ENCODE data around the gene CHORDC1. TPM values are rescaled to one million over a fixed set of nuclear protein-coding genes. Genes with fewer than 3 reads are reported as not detected.

The CHORDC1 gene
- total RNA-seq, 1 donor from 2014 or later = 43.0 TPM

GRCh38 chr11:90204407-90204806 is 18.4 kb downstream of the CHORDC1 start:
- no peak for TF ChIP-seq CTCF (conservative IDR thresholded peaks at IDR 0.05; ENCODE audit: low read depth, low read length)
- no peak overlapping the region for H3K4me3 ChIP-seq (ENCODE audit: low read depth, low read length)

GRCh38 chr11:90202342-90202741 is 20.5 kb downstream of the CHORDC1 start:
- no peak for TF ChIP-seq CTCF (conservative IDR thresholded peaks at IDR 0.05; ENCODE audit: low read depth, low read length)
- H3K4me3 ChIP-seq (ENCODE audit: low read depth, low read length) = no peak overlapping the region
- DNase-seq (ENCODE audit: low read depth) = no peak

More at GRCh38 chr11:90204407-90204806, 18.4 kb downstream of the CHORDC1 start:
- no peak for DNase-seq (ENCODE audit: low read depth)

GRCh38 chr11:90197377-90197776 is 25.5 kb downstream of the CHORDC1 start:
- no peak overlapping the region for H3K4me3 ChIP-seq (ENCODE audit: low read depth, low read length)
- no peak for TF ChIP-seq CTCF (conservative IDR thresholded peaks at IDR 0.05; ENCODE audit: low read depth, low read length)
- DNase-seq (ENCODE audit: low read depth) = no peak

- TF ChIP-seq CTCF (conservative IDR thresholded peaks at IDR 0.05; ENCODE audit: low read depth, low read length) = no peak
- no peak for DNase-seq (ENCODE audit: low read depth)
- no peak overlapping the region for H3K4me3 ChIP-seq (ENCODE audit: low read depth, low read length)
Observed at GRCh38 chr11:90192869-90193582, 29.8 kb downstream of the CHORDC1 start.

- H3K4me3 ChIP-seq (ENCODE audit: low read depth, low read length) = no peak overlapping the region
- TF ChIP-seq CTCF (conservative IDR thresholded peaks at IDR 0.05; ENCODE audit: low read depth, low read length) = no peak
- DNase-seq (ENCODE audit: low read depth) = no peak
Observed at GRCh38 chr11:90189011-90189410, 33.8 kb downstream of the CHORDC1 start.

GRCh38 chr11:90187839-90188238 is 35.0 kb downstream of the CHORDC1 start:
- TF ChIP-seq CTCF (conservative IDR thresholded peaks at IDR 0.05; ENCODE audit: low read depth, low read length) = no peak
- H3K4me3 ChIP-seq (ENCODE audit: low read depth, low read length) = no peak overlapping the region
- no peak for DNase-seq (ENCODE audit: low read depth)

GRCh38 chr11:90179923-90180322 is 42.9 kb downstream of the CHORDC1 start:
- no peak overlapping the region for H3K4me3 ChIP-seq (ENCODE audit: low read depth, low read length)
- no peak for TF ChIP-seq CTCF (conservative IDR thresholded peaks at IDR 0.05; ENCODE audit: low read depth, low read length)

More at GRCh38 chr11:90179923-90180322, 42.9 kb downstream of the CHORDC1 start:
- no peak for DNase-seq (ENCODE audit: low read depth)
